Uterus (tissue), 2 donors: Measurements from ENCODE around the gene CMC1.

ENCODE experiments used
- POLR2A ChIP-seq, 2 donors: fragments of 450-650 bp; IDR thresholded peaks; one replicate each; pipeline ENCODE4 v1.6.1; 2016; ENCODE audit warnings: antibody characterized with exemption in 2 of 2, mild to moderate bottlenecking in 1 of 2, moderate library complexity in 1 of 2
- TF ChIP-seq, protein P1 (sequence below), 4 experiments: fragments of 200-600 bp in 2 of 4; fragments of 450-650 bp in 2 of 4; sonication (generic) in 2 of 4; IDR thresholded peaks; one replicate each; pipeline ENCODE4 v1.5.1; 2016 to 2019; ENCODE audit warnings: antibody characterized with exemption in 4 of 4, mild to moderate bottlenecking in 2 of 4, moderate library complexity in 1 of 4

DNA sequence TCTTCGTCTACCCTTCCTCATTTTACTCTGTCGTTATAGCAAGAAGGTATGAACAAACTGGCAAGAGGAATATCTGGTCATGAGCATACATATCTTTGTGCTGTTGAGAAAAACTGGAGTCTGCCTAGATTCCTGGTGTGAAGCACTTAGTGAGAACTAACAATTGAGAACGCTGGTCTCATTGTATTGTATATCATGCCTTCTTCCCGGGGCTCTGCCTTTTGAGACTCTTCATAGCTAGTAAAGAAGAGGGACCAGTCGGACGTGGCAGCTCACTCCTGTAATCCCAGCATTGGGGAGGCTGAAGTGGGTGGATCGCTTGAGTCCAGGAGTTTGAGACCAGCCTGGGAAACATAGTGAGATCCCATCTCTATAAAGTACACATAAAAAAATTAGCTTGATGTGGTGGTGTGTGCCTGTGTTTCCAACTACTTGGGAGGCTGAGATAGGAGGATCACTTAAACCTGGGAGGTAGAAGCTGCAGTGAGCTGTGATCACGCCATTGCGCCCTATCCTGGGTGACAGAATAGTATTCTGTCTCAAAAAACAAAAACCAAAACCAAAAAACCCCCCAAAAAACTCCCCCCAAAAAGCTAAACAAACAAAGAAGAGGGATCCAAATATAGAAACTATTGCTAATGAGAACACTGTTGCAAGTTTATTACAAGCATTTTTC lies 11.8 kb downstream of the CMC1 start:
- TF ChIP-seq, protein P1, sequence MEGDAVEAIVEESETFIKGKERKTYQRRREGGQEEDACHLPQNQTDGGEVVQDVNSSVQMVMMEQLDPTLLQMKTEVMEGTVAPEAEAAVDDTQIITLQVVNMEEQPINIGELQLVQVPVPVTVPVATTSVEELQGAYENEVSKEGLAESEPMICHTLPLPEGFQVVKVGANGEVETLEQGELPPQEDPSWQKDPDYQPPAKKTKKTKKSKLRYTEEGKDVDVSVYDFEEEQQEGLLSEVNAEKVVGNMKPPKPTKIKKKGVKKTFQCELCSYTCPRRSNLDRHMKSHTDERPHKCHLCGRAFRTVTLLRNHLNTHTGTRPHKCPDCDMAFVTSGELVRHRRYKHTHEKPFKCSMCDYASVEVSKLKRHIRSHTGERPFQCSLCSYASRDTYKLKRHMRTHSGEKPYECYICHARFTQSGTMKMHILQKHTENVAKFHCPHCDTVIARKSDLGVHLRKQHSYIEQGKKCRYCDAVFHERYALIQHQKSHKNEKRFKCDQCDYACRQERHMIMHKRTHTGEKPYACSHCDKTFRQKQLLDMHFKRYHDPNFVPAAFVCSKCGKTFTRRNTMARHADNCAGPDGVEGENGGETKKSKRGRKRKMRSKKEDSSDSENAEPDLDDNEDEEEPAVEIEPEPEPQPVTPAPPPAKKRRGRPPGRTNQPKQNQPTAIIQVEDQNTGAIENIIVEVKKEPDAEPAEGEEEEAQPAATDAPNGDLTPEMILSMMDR (IDR thresholded peaks at IDR 0.05), result no peak
- no peak for TF ChIP-seq POLR2A (IDR thresholded peaks at IDR 0.05)
